NCI-H460 (cell line): ENCODE results near the gene SSBP2. TPM values are rescaled to one million over a fixed set of nuclear protein-coding genes. Genes with fewer than 3 reads are reported as not detected.
A peak's percentile ranks its signal among the peaks of the same experiment; 100 is the strongest.
"Not testable (repeated sequence)": the region's sequence is repeated elsewhere in the genome, so short reads cannot be mapped to it uniquely, and the experiment has no call there.

Experiments used
- DNase-seq: peaks from one replicate; pipeline ENCODE4 v3.0.0-alpha.2; 2016; ENCODE audit warnings: low read depth; ENCODE audit errors: extremely low read depth
- total RNA-seq: library from RNA; depleted of rRNA; stranded (reverse); fragments of >200 nt; shearing (Covaris generic); gene quantifications from 2 replicates; pipeline ENCODE4 v1.2.3, GENCODE V29; 2014

The SSBP2 gene
- total RNA-seq, 1 experiment from 2014 or later = 12.0 TPM

DNA sequence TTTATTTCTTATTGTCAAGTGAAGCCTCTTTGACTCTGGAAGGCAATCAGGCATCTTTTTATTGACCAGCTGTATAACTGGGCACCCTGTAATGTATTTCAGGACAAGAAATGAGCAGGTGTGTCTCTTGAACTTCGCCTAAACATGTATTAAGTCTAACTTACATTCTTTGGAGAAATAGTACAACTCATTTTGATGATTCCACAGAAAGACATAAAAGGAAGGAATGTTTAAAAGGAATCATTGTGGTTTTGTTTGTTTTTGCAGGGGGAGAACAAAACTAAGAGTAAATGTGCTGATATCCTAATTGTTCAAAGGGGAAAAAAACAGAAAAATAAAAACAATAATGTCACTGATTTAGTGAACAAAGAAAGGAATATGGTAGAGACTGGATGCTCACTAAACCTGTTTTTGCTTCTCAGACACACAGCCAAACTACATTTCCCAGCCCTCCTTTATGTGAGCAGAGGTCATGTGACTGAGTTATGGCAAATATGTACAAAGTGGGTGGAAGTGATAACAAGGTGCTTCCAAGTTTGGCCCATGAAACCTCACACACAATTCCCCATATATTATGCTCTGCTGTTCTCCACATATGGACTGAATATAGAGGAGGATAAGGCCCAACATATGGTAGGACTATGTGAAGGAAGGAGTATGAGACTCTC is 206.4 kb downstream of the SSBP2 start:
- DNase-seq = no peak

DNA sequence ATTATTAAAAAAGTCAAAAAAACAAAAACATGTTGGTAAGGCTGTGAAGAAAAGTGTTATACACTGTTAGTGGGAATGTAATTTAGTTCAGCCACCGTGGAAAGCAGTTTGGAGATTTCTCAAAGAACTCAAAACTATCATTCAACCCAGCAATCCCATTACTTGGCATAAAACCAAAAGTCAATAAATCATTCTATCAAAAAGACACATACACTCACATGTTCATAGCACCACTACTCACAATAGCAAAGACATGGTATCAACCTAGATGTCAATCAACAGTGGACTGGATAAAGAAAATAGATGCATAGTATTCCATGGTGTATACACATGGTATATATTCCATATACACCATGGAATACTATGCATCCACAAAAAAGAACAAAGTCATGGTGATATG is 208.7 kb downstream of the SSBP2 start:
- DNase-seq = no peak

DNA sequence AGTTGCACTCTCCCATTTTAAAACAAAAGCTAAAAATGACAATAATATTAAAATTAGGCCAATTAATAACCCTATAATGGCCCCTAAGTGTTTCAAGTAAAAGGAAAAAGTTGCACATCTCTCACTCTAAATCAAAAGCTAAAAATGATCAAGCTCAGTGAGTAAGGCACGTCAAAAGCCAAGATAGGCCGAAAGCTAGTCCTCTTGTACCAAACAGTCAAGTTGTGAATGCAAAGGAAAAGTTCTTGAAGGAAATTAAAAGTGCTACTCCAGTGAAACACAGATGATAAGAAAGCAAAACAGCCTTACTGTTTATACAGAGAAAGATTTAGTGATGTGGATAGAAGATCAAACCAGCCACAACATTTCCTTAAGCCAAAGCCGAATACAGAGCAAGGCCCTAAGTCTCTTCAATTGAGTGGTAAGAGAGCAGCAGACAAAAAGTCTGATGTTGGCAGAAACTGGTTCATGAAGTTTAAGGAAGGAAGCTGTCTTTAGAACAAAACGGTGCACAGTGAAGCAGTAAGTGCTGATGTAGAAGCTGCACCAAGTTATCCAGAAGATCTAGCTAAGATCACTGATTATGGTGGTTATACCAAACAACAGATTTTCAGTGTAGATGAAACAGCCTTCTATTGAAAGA is 212.9 kb downstream of the SSBP2 start:
- DNase-seq = no peak

DNA sequence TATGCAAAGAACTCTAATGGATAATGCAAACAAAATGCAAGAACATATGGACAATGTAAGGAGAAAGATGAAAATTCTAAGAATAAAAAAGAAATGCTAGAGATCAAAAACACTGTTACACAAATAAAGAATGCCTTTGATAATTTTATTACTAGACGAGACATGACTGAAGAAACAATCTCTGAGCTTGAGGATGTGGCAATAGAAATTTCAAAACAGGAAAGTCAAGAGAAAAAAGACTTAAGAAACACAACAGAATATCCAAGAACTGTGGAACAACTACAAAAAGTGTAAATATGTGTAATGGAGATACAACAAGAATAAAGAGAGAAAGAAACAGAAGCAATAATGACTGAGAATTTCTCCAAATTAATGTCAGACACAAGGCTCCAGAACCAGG is 216.5 kb downstream of the SSBP2 start:
- DNase-seq = no peak

DNA sequence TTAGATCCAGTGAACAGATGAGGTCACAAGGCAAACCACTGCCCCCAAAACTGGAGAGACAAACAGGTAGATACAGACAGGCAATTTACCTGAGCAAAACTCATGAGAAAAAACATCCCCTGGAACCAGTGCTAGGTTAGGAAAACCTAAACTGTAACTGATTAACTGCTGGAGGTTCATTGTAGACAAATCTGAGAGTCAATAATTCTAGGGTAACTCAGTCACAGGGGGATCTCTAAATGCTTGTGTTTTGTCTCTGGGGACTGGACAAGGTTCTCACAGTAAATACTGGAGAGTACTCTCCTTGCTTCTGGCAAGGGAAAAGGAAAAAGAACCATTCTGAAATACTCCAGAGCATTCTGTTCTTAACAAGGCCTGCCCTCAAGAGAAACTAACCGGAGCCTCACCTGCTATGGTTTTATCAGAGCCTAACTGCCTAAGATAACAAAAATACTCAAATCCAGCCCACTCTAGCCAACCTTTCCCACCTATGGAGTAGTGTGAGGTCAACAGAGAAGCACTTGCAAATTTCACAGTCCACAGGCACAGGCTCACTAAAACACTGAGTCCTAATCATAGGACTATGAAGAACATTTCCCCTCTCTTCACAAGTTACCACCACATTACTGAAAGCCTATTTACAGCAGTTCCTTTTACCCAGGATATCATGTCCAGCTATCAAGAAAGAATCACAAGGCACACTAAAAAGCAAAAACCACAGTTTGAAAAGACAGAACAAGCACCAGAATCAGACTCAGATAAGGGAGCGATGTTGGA is 217.1 kb downstream of the SSBP2 start:
- DNase-seq = no peak

DNA sequence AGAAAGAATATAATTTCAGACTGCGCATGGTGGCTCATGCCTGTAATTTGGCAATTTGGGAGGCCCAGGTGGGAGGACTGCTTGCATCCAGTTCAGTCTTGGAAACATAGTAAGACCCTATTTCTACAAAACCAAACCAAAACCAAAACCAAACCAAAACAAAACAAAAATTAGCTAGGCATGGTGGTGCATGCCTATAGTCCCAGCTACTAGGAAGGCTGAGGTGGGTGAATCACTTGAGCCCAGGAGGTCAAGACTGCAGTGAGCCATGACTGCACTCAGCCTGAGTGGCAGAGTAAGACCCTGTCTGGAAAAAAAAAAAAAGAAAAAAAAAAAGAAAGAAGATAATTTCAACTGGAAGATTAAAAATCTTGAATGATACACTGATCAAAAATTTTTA is 220.0 kb downstream of the SSBP2 start:
- no peak for DNase-seq

DNA sequence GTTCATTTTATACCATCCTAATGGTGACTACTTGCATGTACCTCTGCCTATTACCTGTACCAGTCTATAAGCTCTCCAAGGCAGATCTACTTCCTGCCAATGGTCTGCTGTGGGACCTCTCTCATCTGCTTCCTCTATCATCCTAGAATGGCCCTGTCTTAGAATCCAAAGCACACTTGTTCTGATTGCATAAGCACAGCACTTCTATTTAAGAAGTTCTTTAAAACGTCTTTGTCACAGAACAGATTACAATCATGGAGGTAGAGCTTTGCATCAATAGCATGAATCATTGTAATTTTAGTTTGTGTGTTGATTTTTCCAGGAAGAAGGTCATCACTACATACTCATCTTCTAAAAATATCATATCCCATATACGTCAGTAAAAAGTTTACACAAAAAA is 225.2 kb downstream of the SSBP2 start:
- DNase-seq = peak; percentile 36

DNA sequence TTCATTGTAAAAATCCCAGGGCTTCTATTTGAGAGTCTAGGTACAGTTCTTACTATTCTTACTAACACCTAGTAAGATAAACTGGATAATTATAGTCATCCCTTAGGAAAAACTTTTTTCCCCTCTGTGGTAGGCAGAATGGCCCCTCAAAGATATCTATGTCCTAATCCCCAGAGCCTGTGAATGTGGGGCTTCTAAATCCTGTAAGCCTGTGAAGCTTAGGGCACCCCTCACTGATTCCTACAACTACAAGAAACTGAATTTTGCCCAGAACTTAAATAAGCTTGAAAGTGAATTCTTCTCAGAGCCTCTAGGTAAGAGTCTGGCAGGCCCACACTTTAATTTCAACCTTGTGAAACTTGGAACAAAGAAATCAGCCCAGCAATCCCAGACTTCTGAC is 226.9 kb downstream of the SSBP2 start:
- no peak for DNase-seq

DNA sequence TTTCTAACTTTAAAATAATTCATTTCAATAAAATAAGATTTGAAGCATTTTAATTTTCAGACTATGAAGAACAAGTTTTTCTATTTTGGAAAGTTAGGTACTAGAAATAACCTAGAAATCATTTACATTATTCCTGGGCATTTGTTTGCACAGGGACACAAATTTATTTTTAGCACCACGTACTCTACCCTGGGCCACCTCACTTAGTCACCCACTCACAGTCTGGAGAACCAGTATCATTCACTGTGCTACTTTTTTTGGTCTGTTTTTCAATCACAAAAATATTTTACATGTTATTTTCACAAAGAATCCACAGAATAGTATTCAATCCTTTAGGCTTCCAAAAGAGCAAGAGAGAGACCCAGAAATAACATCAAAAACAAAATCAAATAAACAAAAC is 228.3 kb downstream of the SSBP2 start:
- DNase-seq = no peak

DNA sequence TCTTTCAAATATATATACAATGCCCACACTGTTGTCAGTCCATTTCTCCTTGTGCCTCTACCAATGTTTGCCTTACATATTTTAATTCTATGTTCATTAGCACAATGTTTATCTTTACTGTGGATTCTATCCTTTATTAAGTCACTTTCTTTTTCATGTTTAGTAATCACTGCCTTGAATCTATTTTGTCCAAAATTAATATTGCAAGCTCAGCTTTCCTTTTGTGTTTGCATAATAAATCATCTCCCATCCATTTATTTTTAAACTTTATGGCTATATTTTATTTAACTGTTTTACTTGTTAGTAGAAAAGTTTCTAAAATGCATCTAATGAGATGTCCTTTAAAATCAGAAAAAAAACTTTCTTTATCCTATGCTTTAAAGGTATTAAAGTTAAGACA is 230.1 kb downstream of the SSBP2 start:
- DNase-seq = no peak

DNA sequence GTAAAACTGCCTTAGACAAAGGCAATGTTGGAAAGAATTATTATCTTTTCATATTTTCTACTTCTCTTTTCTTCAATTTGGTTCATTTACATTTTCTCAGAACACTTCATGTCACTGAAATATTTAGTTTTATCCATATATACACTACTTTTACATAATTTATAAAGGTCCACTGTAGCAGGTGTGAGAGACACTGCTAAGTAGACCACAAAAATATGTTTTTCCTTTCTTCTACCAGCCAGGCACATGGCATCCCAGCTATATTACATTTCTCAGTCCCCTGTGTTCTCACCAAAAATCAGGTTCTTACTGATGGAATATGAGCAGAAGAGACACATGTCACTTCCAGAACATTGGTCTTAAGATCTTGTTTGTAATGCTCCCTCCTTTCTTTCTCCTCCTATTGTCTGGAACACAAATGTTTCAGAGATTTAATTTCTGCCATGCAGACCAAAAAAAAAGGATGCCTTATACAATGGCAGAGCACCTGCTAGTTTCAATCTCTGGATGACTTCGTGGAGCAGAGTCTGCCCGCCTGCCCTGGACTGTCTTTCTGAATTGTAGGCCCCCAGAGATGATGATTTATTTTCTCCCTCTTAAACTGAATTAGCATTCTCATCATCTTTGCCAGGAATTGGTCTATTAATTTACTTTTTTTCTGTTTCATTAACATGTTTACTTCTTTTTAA is 231.5 kb downstream of the SSBP2 start:
- no peak for DNase-seq

DNA sequence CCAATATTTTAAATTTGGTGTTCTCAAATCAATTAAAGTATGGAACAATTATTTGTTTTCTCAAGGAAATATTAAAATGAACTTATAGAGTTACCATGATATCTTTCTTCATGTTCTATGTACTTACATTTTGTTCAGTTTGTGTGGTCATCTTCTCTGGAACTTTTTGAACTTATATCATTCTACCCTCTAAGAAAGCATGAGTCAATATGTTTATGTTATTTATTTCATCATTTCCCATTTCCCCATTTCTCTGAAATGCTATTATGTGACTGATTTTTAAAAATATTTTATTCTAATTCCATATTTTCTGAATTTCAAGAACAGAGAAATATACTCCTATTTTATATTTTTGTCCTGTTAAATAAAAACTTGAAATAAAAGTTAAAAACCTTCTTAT is 233.4 kb downstream of the SSBP2 start:
- DNase-seq = no peak

DNA sequence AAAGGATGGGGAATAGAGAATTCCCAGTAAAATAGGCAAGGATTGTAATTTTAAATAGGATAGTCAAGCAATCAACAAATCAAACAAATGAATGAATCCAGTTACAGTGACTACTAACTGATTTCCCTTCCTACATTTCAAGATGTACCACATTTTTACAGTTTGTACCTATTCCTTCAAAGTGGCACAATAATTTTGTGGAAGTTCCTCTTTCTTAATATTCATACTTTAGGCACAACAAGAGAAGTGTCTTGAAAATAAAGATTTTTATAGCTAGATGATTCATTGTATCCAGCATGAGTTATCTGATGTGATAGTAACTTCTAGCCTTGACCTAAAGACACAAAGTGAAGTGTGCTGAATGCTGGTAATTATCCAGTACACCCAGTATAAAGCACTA is 234.8 kb downstream of the SSBP2 start:
- no peak for DNase-seq

DNA sequence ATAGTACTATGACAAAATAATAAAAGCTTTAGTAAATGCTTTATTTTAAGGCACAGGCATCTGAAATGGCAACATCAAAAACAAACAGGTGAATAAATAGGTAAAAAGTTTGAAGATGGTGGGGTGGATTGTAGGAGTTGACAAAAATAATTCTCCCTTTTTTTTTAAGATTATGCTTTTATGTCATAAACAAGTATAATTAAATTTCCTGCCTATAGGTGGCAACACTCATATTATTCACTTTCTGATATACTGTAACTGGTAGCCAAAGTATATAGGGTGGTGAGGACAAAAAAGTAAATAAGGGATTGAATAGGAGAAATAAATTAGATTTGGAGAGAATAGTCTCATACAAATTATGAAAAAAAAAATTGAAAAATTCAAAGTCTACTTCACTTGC is 236.9 kb downstream of the SSBP2 start:
- DNase-seq = peak; percentile 19

DNA sequence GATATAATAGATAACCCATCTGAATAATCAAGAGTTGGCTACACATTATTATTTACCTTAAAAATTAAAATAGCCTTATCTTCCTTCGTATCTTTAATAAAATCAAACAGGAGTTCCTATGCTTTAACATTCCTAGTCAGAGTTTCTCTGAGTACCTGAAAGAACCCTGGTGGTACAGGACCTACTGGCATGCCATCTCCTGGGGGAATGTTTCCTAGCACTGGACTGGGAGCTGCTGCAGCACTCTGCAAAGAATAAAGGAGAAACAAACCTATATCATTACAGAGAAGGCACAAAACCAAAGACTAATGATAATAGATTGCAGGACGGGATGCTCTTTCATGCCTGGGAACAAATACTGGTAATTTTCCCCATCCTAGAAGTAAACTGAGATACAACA is 237.4 kb downstream of the SSBP2 start:
- DNase-seq = no peak

DNA sequence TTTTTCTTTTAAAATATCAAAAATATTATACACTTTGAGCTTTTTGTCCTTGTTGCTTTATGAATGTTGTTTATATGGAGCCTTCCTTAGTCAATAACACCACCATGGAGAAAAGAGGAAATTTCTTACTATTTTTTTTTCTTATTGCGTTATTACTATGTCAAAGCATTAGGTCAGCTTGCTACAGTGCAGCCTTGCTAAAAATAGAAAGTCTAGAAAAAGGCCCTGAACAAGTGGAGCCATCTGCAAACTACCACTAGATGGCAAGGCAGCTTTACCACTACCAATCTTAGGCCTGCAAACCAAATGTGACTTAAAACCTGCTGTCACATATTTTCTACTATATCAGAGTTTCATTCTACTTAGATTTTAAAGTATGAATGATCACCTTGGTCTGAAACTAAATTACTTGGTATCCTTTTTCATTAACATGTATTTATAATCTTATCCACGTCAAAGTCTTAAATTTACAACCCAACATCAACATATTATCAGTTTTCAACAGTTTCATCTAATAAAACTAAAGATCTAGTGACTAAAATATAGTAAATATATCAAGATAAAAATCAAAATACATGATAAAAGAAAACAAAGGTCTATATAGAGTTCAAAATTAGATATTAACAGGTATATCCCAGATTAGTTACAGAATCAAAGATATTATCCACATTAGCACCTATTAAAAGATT is 243.9 kb downstream of the SSBP2 start:
- DNase-seq = peak; percentile 80

DNA sequence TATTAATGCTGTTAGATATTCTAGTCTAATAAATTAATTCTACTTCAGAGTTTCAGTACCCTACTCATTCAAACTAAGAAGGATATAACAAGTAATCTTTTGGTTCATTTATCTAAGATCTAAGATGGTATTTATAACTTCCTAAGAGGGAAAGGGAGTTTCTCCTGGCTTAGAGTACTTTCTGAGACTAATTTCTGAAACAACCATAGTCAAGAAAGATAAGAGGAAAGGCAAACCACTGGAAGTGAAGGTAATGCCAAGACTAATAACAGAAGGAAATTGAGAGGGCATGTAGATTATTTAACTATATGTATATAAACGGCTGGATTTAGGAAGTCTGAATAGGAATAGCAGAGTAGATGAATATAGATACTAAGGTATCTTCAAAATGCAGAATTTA is 244.5 kb downstream of the SSBP2 start:
- no peak for DNase-seq

DNA sequence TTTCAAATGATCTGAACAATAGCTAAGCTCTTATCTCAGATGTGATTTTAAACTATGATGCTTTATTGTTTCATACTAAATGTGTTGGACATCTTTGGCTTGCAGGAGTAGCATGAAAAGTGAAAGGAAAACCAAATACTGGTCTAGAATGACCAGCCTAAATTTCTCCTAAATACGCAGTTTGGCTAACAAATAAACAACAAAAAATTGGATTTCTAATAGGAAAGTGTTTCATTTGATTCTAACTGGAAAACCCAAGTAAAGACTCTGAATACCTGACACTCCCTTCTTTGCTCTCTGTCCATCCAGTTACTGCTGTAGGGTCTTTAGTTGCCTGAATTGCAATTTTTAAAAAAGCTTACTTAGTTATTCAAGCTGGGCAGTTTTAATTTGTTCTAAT is 245.2 kb downstream of the SSBP2 start:
- DNase-seq = no peak

DNA sequence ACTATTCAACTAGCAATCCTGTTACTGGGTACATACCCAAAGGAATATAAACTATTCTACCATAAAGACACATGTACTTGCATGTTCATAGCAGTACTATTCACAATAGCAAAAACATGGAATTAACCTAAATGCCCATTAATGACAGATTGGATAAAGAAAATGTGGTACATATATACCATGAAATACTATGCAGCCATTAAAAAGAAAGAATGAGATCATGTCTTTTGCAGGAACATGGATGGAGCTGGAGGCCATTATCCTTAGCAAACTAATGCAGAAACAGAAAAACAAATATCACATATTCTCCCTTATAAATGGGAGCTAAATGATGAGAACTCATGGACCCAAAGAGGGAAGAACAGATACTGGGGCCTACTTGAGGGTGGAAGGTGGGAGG is 247.3 kb downstream of the SSBP2 start:
- not testable (repeated sequence) for DNase-seq

DNA sequence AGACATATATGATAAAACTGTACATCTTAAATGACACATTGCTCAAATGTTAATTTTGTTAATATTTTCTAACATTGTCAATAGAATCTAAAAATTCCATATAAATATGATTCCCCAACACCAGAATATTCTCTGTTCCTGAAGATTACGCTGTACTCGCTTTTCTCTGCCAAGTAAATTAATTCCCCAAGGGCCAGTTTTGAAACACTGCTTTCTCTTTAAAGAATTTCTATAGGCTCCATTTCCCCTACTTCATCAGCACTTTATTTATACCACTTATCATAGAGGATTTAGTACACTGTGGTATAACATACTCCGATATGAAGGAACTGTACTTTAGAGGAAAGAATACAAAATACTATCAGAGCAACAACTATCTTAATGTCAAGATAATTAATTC is 255.6 kb downstream of the SSBP2 start:
- no peak for DNase-seq

DNA sequence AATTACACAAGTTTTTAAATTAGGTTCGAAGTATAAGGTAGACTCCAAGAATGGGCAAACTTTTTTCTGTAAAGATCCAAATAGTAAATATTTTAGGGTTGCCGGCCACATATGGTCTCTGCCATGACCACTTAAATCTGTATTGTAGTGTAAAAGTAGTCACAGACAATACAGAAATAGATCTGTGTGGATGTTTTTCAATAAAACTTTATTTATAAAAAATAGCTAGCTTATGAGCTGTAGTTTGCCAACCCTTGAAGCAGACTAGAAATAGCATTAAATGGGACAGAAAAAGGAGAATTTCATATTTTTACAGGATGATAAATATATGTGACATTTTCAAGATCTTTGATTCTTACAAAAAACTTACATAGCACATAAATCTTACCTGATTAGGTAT is 262.0 kb downstream of the SSBP2 start:
- DNase-seq = no peak
